Stomach (tissue), 4 donors: ENCODE measurements around the gene UGT1A6.

ENCODE experiments used
- EP300 ChIP-seq: sonication (generic); formaldehyde crosslinking; IDR thresholded peaks from one replicate; pipeline ENCODE4 v1.6.1; 2017; ENCODE audit warnings: antibody characterized with exemption
- POLR2A ChIP-seq, 4 donors: fragments of 450-650 bp; IDR thresholded peaks; one replicate each; pipeline ENCODE4 v1.6.1; 2016; ENCODE audit warnings: antibody characterized with exemption in 4 of 4, control low read depth in 2 of 4, mild to moderate bottlenecking in 1 of 4, moderate library complexity in 1 of 4
- TF ChIP-seq, protein P1 (sequence below), 7 experiments: fragments of 450-650 bp in 4 of 7; fragments of 200-600 bp in 3 of 7; sonication (generic) in 3 of 7; IDR thresholded peaks; one replicate each; pipeline ENCODE4 v1.5.1; 2016 to 2019; ENCODE audit warnings: antibody characterized with exemption in 7 of 7, control low read depth in 2 of 7, mild to moderate bottlenecking in 1 of 7

DNA sequence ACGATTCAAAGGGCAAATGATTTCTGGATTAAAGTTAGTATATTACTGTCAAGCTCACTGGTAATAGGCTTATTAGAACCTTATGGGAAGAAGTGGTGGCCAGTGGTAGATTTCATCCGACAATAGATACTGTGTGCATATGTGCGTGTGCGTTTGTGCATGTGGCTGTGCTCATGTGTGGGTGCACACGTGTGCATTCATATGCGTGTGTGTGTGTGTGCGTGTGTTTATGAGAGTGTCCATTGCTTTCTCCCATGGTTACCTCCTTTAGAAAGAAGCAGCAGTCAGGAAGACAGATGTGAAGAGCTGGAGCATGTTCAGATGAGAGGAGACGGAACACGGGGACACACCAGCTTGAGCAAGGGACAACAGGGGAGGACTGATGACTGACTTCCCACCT lies 76.6 kb downstream of the UGT1A6 start:
- TF ChIP-seq, protein P1, sequence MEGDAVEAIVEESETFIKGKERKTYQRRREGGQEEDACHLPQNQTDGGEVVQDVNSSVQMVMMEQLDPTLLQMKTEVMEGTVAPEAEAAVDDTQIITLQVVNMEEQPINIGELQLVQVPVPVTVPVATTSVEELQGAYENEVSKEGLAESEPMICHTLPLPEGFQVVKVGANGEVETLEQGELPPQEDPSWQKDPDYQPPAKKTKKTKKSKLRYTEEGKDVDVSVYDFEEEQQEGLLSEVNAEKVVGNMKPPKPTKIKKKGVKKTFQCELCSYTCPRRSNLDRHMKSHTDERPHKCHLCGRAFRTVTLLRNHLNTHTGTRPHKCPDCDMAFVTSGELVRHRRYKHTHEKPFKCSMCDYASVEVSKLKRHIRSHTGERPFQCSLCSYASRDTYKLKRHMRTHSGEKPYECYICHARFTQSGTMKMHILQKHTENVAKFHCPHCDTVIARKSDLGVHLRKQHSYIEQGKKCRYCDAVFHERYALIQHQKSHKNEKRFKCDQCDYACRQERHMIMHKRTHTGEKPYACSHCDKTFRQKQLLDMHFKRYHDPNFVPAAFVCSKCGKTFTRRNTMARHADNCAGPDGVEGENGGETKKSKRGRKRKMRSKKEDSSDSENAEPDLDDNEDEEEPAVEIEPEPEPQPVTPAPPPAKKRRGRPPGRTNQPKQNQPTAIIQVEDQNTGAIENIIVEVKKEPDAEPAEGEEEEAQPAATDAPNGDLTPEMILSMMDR (IDR thresholded peaks at IDR 0.05), result no peak
- TF ChIP-seq POLR2A (IDR thresholded peaks at IDR 0.05) (no peak), EP300 (no peak)
